ENCODE results near the gene ACSS2.

GRCh38 chr20:34871966-34872621, 4.3 kb upstream of the ACSS2 start:
- TF ChIP-seq, protein P1, sequence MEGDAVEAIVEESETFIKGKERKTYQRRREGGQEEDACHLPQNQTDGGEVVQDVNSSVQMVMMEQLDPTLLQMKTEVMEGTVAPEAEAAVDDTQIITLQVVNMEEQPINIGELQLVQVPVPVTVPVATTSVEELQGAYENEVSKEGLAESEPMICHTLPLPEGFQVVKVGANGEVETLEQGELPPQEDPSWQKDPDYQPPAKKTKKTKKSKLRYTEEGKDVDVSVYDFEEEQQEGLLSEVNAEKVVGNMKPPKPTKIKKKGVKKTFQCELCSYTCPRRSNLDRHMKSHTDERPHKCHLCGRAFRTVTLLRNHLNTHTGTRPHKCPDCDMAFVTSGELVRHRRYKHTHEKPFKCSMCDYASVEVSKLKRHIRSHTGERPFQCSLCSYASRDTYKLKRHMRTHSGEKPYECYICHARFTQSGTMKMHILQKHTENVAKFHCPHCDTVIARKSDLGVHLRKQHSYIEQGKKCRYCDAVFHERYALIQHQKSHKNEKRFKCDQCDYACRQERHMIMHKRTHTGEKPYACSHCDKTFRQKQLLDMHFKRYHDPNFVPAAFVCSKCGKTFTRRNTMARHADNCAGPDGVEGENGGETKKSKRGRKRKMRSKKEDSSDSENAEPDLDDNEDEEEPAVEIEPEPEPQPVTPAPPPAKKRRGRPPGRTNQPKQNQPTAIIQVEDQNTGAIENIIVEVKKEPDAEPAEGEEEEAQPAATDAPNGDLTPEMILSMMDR (conservative IDR thresholded peaks at IDR 0.05): no peak
- no peak for TF ChIP-seq ZFX (IDR thresholded peaks at IDR 0.05)

All from C4-2B (cell line).